ENCODE results near the gene BABAM1.

The BABAM1 gene

GRCh38 chr19:17324357-17325114, 57.3 kb downstream of the BABAM1 start:
- Mint-ChIP-seq H3K27ac (no peak overlapping the region), H3K36me3 (ENCODE audit: low read depth) (peaks cover 16% of the 10 kb centered on the region), H3K27me3 (ENCODE audit: low read depth) (no peaks in the 10 kb centered on the region), H3K4me1 (ENCODE audit: low read depth) (no peaks in the 10 kb centered on the region), H3K9me3 (no peaks in the 10 kb centered on the region), H3K4me3 (no peak overlapping the region)
- no peak for DNase-seq (ENCODE audit: low spot score)

GRCh38 chr19:17325133-17325532, 57.9 kb downstream of the BABAM1 start:
- H3K4me1 Mint-ChIP-seq (ENCODE audit: low read depth) = no peaks in the 10 kb centered on the region
- no peak for DNase-seq (ENCODE audit: low spot score)
- no peak overlapping the region for H3K27ac Mint-ChIP-seq
- peaks cover 14% of the 10 kb centered on the region for H3K36me3 Mint-ChIP-seq (ENCODE audit: low read depth)
- H3K27me3 Mint-ChIP-seq (ENCODE audit: low read depth) = peaks cover 5% of the 10 kb centered on the region
- H3K9me3 Mint-ChIP-seq = no peaks in the 10 kb centered on the region
- H3K4me3 Mint-ChIP-seq = no peak overlapping the region

GRCh38 chr19:17325881-17326594, 58.8 kb downstream of the BABAM1 start:
- H3K4me3 Mint-ChIP-seq = no peak overlapping the region
- no peak for DNase-seq (ENCODE audit: low spot score)

GRCh38 chr19:17326595-17326966, 59.3 kb downstream of the BABAM1 start:
- Mint-ChIP-seq H3K4me3 (no peak overlapping the region), H3K27ac (no peak overlapping the region), H3K27me3 (ENCODE audit: low read depth) (peaks cover 11% of the 10 kb centered on the region), H3K4me1 (ENCODE audit: low read depth) (no peaks in the 10 kb centered on the region), H3K9me3 (no peaks in the 10 kb centered on the region), H3K36me3 (ENCODE audit: low read depth) (peaks cover 18% of the 10 kb centered on the region)
- no peak for DNase-seq (ENCODE audit: low spot score)

More at GRCh38 chr19:17325881-17326594, 58.8 kb downstream of the BABAM1 start:
- no peak overlapping the region for H3K27ac Mint-ChIP-seq
- H3K9me3 Mint-ChIP-seq = no peaks in the 10 kb centered on the region
- peaks cover 11% of the 10 kb centered on the region for H3K27me3 Mint-ChIP-seq (ENCODE audit: low read depth)
- H3K36me3 Mint-ChIP-seq (ENCODE audit: low read depth) = peaks cover 18% of the 10 kb centered on the region
- H3K4me1 Mint-ChIP-seq (ENCODE audit: low read depth) = no peaks in the 10 kb centered on the region

GRCh38 chr19:17327068-17327653, 59.9 kb downstream of the BABAM1 start:
- peaks cover 17% of the 10 kb centered on the region for H3K36me3 Mint-ChIP-seq (ENCODE audit: low read depth)
- DNase-seq (ENCODE audit: low spot score) = no peak
- no peaks in the 10 kb centered on the region for H3K4me1 Mint-ChIP-seq (ENCODE audit: low read depth)
- H3K27me3 Mint-ChIP-seq (ENCODE audit: low read depth) = peaks cover 11% of the 10 kb centered on the region
- no peak overlapping the region for H3K4me3 Mint-ChIP-seq
- no peak overlapping the region for H3K27ac Mint-ChIP-seq
- no peaks in the 10 kb centered on the region for H3K9me3 Mint-ChIP-seq

- Mint-ChIP-seq H3K4me3 (peak overlapping the region; percentile 59), H3K27me3 (ENCODE audit: low read depth) (peaks cover 11% of the 10 kb centered on the region), H3K9me3 (no peaks in the 10 kb centered on the region), H3K27ac (no peak overlapping the region), H3K36me3 (ENCODE audit: low read depth) (peaks cover 14% of the 10 kb centered on the region), H3K4me1 (ENCODE audit: low read depth) (peaks cover 4% of the 10 kb centered on the region)
- DNase-seq (ENCODE audit: low spot score) = no peak
Observed at GRCh38 chr19:17327654-17328516, 60.6 kb downstream of the BABAM1 start.

Data from T-helper 2 cell treated with Interferon-gamma antibody and Interleukin-4, amounts not matched to agents 5 μg/mL and 100 μg/mL, for 36 hours (primary cell).